HL-60 (cell line): ENCODE results near the gene GPR107.

ENCODE experiments used
- DNase-seq, 2 experiments: peaks; one replicate each; pipeline ENCODE4 v3.0.0-alpha.2; 2010 to 2020; ENCODE audit warnings: low read depth in 1 of 2, low spot score in 1 of 2
- H3K27ac ChIP-seq: fragments of 250-450 bp; sonication (Bioruptor Pico); replicated peaks from 2 replicates; pipeline ENCODE4 v1.5.1; 2020; ENCODE audit warnings: mild to moderate bottlenecking, moderate library complexity
- H3K27me3 ChIP-seq: fragments of 250-450 bp; sonication (Bioruptor Pico); 2 replicates; pipeline ENCODE4 v1.5.1; 2021; ENCODE audit warnings: mild to moderate bottlenecking, moderate library complexity; ENCODE audit not compliant: insufficient read depth, poor library complexity, severe bottlenecking
- H3K4me3 ChIP-seq: replicated peaks from 2 replicates; pipeline ENCODE4 v1.5.1; 2011; ENCODE audit warnings: mild to moderate bottlenecking, control low read depth, low read length; ENCODE audit not compliant: insufficient read depth
- CTCF ChIP-seq: IDR thresholded peaks from one replicate; pipeline ENCODE4 v1.5.1; 2011; ENCODE audit warnings: low read length, control low read depth, inconsistent platforms; ENCODE audit not compliant: insufficient read depth
- GABPA ChIP-seq: IDR thresholded peaks from 2 replicates; pipeline ENCODE4 v1.6.1; 2012; ENCODE audit warnings: low read depth
- POLR2AphosphoS5 ChIP-seq: IDR thresholded peaks from 2 replicates; pipeline ENCODE4 v1.6.1; 2012; ENCODE audit warnings: low read depth
- SPI1 ChIP-seq: IDR thresholded peaks from 2 replicates; pipeline ENCODE4 v1.6.1; 2012; ENCODE audit warnings: low read depth, mild to moderate bottlenecking, borderline replicate concordance
- TF ChIP-seq, protein P1 (sequence below): IDR thresholded peaks from 2 replicates; pipeline ENCODE4 v1.6.1; 2012; ENCODE audit warnings: low read depth; ENCODE audit not compliant: insufficient replicate concordance

Gene GPR107

DNA sequence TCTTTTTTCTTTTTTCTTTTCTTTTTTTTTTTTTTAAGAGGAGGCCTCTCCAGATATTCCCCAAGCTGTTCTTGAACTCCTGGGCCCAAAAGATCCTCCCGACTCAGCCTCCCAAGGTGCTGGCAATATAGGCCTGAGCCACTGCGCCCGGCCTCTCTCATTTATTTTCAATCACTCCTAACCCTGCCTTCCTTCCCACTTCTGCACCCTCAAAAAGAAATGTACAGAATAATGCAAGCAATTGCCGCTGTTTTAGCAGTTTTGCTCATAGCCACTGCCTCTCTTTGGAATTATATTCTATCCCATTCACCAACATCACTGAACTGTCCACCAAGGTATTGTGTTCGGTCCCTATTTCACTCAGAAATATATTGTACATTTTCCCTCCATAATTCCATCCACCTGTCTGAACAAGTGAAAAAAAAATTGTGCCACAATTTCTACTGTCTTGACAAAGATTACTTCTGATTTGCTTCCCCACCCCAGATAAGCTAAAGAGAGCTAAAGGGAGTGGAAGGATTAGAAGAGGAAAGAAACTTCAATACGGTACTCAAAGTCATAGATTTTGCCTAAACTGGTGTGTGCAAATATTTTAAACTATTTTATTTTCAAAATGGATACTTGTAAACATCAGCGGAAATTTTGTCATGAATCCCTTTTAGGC, 12.6 kb upstream of the GPR107 start:
- peak overlapping the region; percentile 90 for H3K4me3 ChIP-seq
- no peak for DNase-seq
- no peak for TF ChIP-seq POLR2AphosphoS5
- TF ChIP-seq, protein P1, sequence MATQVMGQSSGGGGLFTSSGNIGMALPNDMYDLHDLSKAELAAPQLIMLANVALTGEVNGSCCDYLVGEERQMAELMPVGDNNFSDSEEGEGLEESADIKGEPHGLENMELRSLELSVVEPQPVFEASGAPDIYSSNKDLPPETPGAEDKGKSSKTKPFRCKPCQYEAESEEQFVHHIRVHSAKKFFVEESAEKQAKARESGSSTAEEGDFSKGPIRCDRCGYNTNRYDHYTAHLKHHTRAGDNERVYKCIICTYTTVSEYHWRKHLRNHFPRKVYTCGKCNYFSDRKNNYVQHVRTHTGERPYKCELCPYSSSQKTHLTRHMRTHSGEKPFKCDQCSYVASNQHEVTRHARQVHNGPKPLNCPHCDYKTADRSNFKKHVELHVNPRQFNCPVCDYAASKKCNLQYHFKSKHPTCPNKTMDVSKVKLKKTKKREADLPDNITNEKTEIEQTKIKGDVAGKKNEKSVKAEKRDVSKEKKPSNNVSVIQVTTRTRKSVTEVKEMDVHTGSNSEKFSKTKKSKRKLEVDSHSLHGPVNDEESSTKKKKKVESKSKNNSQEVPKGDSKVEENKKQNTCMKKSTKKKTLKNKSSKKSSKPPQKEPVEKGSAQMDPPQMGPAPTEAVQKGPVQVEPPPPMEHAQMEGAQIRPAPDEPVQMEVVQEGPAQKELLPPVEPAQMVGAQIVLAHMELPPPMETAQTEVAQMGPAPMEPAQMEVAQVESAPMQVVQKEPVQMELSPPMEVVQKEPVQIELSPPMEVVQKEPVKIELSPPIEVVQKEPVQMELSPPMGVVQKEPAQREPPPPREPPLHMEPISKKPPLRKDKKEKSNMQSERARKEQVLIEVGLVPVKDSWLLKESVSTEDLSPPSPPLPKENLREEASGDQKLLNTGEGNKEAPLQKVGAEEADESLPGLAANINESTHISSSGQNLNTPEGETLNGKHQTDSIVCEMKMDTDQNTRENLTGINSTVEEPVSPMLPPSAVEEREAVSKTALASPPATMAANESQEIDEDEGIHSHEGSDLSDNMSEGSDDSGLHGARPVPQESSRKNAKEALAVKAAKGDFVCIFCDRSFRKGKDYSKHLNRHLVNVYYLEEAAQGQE = no peak
- TF ChIP-seq SPI1 = no peak
- TF ChIP-seq GABPA = no peak
- TF ChIP-seq CTCF = no peak
- H3K27ac ChIP-seq = peak overlapping the region; percentile 54
- H3K27me3 ChIP-seq = no peaks in the 10 kb centered on the region

GRCh38 chr9:130041648-130042405, 11.9 kb upstream of the GPR107 start:
- no peak for DNase-seq
- TF ChIP-seq GABPA = no peak
- TF ChIP-seq, protein P1 = no peak
- TF ChIP-seq SPI1 = no peak
- TF ChIP-seq CTCF = no peak
- TF ChIP-seq POLR2AphosphoS5 = no peak; the same call in 1 of the 2 replicates
- Histone ChIP-seq H3K27me3 (no peaks in the 10 kb centered on the region), H3K4me3 (peak overlapping the region; percentile 90), H3K27ac (peak overlapping the region; percentile 54)

GRCh38 chr9:130042406-130042884, 11.3 kb upstream of the GPR107 start:
- no peak for DNase-seq
- TF ChIP-seq, protein P1 = no peak
- TF ChIP-seq POLR2AphosphoS5 = no peak
- no peak for TF ChIP-seq GABPA
- TF ChIP-seq CTCF = no peak
- no peak for TF ChIP-seq SPI1
- H3K27me3 ChIP-seq = no peaks in the 10 kb centered on the region
- peak overlapping the region; percentile 84 for H3K27ac ChIP-seq
- peak overlapping the region; percentile 90 for H3K4me3 ChIP-seq
